Rectal smooth muscle tissue (tissue), 1 donor: ENCODE results near the gene RTBDN.

ENCODE experiments used
- H3K27ac ChIP-seq: one replicate; pipeline ENCODE4 v1.7.0; 2013; ENCODE audit warnings: low read depth, low read length, inconsistent platforms
- H3K27me3 ChIP-seq: one replicate; pipeline ENCODE4 v1.7.0; 2013; ENCODE audit warnings: low read length; ENCODE audit not compliant: control insufficient read depth, insufficient read depth
- H3K36me3 ChIP-seq: one replicate; pipeline ENCODE4 v1.7.0; 2013; ENCODE audit warnings: low read length; ENCODE audit not compliant: control insufficient read depth, insufficient read depth
- H3K4me1 ChIP-seq: one replicate; pipeline ENCODE4 v1.7.0; 2013; ENCODE audit warnings: low read length; ENCODE audit not compliant: control insufficient read depth, insufficient read depth
- H3K4me3 ChIP-seq: one replicate; pipeline ENCODE4 v1.7.0; 2013; ENCODE audit warnings: low read length
- H3K9ac ChIP-seq: one replicate; pipeline ENCODE4 v1.7.0; 2013; ENCODE audit warnings: low read length

RTBDN gene

DNA sequence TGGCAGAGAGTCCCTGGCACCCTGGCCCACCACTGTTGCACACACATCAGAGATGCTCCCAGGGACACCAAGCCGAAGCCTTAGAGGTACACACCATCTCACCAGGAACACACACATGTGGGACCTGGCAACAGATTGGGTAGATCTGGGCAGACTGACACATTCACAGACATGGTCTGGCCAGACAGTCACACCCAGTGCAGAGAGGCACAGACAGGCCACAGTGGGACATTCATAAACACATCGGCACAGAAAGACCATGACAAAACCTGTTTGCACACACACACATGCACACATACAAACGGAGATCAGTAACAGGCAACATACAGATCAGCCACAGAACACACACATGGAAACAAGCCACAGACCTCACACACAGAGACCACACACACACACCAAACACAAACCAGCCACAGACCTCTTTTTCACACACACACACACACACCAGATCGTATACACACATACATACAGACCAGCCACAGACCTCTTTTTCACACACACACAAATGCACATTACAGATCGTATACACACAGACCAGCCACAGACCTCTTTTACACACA lies 49.4 kb downstream of the RTBDN start:
- peaks cover 25% of the 10 kb centered on the region for H3K4me1 ChIP-seq
- H3K27me3 ChIP-seq, result no peaks in the 10 kb centered on the region
- no peak overlapping the region for H3K4me3 ChIP-seq
- H3K36me3 ChIP-seq, result no peaks in the 10 kb centered on the region
- H3K9ac ChIP-seq, result no peak overlapping the region
- peak overlapping the region; percentile 41 for H3K27ac ChIP-seq

DNA sequence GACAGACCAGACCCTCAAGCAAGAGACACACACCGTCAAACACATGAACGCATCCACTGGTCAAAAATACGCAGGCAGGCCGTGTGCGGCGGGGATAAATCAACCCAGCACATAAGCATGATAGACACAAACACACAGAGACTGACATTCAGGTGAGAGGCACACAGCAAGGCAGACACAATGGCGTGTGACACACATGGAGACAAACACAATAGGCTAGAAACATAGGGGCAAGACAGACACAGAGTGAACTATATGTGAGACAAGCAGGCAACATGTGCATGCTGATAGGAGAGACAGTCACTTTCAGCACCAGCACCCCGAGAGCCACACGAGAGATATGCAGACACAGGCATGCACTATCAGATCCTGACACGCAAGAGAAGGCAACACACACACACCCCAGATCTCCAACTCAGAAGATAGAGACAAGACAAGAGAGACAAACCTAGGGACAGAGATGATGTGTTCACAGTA lies 49.9 kb downstream of the RTBDN start:
- Histone ChIP-seq H3K9ac (peak overlapping the region; percentile 0), H3K27ac (peak overlapping the region; percentile 99), H3K27me3 (no peaks in the 10 kb centered on the region), H3K4me3 (no peak overlapping the region), H3K36me3 (no peaks in the 10 kb centered on the region), H3K4me1 (peaks cover 25% of the 10 kb centered on the region)

DNA sequence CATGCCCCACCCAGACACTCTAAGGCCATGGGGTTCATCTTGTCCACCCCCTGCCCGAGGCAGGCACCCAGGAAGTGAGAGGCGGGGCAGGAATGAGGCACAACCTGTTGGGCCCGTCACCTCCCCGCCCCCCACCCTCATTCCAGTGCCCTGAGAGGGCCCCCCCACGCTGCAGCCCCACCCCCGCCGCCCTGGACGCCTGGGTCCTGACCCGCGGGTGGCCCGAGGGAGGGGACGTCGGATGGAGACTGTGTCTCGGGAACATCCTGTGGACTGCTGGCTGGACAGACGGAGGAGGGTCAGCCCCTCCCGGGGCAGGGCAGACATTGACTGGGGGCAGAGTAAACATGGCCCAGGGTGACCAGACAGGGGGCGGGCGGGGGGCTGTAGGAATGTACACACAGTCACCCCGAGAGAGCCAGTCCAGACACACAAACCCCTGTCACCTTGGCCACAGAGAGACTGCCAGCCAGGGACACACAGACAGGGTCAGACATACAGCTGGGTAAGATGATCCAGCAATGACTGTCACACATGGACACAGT lies 50.5 kb downstream of the RTBDN start:
- no peaks in the 10 kb centered on the region for H3K27me3 ChIP-seq
- H3K4me3 ChIP-seq, result peak overlapping the region; percentile 43
- H3K4me1 ChIP-seq, result peaks cover 25% of the 10 kb centered on the region
- no peaks in the 10 kb centered on the region for H3K36me3 ChIP-seq
- H3K27ac ChIP-seq, result peak overlapping the region; percentile 99
- H3K9ac ChIP-seq, result peak overlapping the region; percentile 0

DNA sequence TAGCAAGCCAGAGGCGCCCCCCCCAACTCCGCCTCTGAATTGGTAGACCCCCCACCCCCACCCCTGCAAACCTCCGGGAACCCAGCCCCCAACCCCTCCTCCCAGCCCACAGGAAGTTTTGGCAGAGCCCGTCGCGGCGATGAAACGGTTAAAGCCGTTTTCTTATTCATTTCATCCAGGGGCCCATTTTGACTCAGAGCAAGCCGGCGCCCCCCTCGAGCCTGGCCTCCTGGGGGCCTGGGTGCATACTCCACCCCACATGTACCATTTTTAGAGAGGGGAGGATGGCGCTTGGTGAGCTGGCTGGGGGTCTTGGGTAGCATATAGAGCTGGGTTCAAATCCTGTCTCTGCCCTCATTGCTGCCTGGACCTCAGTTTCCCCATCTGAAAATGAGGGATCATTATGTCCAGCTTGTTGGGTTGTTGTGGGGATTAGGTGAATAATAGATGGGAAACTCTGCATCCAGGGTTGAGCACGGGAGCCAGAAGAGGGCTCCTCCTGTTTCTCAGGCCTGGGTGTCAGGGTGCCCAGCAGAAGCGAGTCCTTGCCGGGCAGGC lies 51.0 kb downstream of the RTBDN start:
- Histone ChIP-seq H3K27ac (peak overlapping the region; percentile 99), H3K9ac (no peak overlapping the region), H3K27me3 (no peaks in the 10 kb centered on the region), H3K4me3 (peak overlapping the region; percentile 43), H3K4me1 (peaks cover 25% of the 10 kb centered on the region), H3K36me3 (no peaks in the 10 kb centered on the region)

DNA sequence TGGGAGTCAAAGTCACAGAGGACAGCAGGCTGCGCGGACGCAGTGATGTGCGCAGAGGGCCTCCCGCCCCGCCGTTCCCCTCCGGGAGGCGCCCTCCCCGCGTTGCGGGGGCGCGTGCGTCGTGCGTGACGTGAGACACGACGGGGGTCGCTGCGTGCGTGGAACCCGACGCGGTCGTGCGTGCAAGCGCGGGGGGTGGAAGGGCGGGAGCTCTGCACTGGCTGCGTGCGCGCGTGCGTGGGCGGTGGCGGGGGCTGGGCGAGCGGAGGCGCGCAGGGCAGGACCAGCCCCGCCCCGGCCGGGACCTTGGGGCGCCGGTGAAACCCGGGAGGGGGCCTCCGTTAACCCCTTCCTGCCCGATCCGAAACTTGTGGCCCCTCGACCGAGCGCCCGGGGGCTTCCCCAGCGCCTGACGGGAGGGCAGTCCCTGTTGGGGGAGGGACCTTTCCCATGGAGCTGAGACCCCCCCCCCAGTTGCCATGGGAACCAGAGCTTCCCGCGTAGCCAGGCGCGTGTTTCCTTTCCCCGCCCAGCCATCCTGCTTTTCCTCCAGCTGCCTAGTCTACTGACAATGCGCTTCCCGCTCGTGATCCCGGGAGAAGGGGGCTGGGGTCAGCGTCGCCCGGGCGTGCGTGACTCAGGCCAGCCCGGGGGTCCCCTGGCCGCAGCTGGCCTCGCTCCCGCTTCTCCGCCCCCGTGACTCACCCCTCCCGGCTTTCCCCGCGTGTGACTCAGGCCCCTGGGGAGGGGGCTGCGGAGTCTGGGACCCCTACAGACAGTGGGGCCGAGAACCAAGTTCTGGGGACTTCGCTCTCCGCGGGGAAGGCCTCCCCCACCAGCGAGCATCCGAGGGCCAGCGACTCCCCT lies 51.7 kb downstream of the RTBDN start:
- Histone ChIP-seq H3K27ac (peak overlapping the region; percentile 99), H3K36me3 (no peaks in the 10 kb centered on the region), H3K4me3 (peak overlapping the region; percentile 78), H3K27me3 (no peaks in the 10 kb centered on the region), H3K4me1 (peaks cover 20% of the 10 kb centered on the region), H3K9ac (peak overlapping the region; percentile 93)

DNA sequence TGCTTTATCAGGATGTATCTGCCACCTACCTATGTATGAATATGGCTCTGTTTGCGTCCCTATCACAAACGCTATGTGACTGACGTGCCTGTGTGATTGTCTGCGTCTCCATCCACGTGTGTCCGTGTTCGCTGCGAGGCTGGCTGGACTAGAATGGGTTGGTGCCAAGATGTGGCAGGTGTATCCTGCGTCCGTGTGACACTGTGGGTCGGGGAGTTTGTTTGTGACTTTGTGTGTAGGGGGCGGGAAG lies 52.3 kb downstream of the RTBDN start:
- Histone ChIP-seq H3K4me1 (peaks cover 20% of the 10 kb centered on the region), H3K36me3 (no peaks in the 10 kb centered on the region)

DNA sequence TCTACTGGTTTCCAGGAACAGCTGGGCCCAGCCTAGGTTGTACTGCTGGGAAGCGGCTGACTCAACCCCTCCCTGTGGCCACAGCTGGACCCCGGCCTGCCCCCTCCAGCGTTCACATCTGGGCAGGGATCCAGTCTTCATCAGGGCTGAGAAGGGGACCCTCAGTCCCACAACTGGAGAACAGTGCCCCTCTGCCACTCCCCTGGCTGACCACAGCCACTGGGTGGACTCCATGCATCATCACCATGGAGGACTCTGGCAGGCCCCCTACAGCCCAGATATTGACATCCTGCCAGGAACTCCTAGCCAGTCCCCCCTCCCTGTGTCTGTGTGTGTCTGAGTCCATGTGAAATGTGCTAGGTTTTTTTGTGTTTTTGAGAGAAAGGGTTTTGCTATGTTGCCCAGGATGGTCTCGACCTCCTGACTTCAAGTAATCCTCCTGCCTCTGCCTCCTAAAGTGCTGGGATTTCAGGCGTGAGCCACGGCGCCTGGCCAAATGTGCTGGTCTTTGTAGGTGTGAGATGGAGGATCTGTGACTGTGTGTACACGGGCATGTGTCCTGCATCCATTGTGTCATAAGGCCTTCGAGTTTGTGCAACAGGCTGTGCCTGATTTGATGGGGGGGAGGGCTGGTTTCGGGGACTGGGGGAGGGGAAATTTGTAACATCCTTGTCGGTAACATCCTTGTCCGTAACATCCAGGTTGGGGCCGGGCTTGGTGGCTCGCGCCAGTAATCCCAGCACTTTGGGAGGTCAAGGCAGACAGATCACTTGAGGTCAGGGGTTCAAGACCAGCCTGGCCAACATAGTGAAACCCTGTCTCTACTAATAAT lies 55.0 kb downstream of the RTBDN start:
- no peaks in the 10 kb centered on the region for H3K36me3 ChIP-seq
- H3K27me3 ChIP-seq, result no peaks in the 10 kb centered on the region
- no peak overlapping the region for H3K9ac ChIP-seq
- peak overlapping the region; percentile 97 for H3K27ac ChIP-seq
- H3K4me1 ChIP-seq, result peaks cover 25% of the 10 kb centered on the region
- H3K4me3 ChIP-seq, result peak overlapping the region; percentile 76

More for the DNA sequence above, 52.3 kb downstream of the RTBDN start:
- H3K27me3 ChIP-seq, result no peaks in the 10 kb centered on the region
- peak overlapping the region; percentile 78 for H3K4me3 ChIP-seq
- H3K9ac ChIP-seq, result peak overlapping the region; percentile 93
- peak overlapping the region; percentile 99 for H3K27ac ChIP-seq

DNA sequence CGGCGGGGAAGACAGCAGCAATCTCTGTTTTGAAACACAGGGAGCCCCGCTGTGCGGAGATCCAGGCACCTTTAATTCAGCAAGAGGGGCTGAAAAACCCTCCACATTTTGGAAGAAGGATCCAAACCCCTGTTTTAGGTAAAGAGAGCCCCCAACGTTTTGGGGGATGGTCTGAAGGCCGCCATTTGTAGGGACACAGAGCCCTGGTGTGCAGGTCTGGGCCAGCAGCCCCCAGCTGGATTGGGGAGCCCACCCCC lies 55.5 kb downstream of the RTBDN start:
- Histone ChIP-seq H3K9ac (no peak overlapping the region), H3K4me3 (peak overlapping the region; percentile 76), H3K27ac (peak overlapping the region; percentile 97), H3K4me1 (peaks cover 25% of the 10 kb centered on the region), H3K36me3 (no peaks in the 10 kb centered on the region), H3K27me3 (no peaks in the 10 kb centered on the region)

DNA sequence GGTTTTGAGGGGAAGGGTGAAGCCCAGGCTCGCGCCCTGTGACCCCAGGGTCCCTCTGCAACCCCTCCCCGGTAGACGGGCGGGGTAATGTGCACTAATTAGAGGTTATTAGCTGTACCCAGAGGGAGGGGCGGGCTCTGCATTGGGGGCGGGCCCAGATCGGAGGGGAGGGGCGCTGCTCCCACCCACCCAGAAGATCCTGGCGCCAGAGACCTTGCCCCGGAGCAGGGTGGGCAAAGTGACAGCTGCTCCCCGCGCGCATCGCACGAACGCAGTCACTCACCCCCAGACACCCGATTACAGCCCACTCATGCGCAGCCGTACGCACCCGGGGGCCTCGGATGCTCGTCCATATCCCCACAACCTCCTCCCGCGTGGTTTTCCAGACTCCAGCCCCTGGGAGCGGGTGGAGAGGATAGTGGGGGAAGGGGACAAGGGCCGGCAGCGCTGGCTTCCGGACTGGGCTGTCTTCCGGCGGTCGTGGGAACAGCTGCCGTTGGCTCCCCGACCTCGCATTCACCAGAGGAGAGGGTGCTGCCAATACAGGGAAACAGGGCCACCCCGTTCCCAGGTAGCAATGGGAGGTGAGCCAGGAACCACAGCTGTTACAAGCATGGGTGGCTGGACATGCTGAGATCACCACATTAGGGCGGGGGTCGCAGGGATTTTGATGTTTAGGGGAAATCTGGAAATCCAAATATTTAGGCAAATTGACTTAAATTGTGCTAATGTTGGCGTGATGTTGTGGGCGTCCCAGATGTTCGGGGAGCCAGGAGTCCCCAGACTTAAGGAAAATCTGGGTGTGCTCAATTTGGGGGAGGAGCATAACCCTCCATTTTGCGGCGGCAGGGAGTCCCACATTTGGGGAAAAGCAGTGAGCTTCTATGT lies 56.1 kb downstream of the RTBDN start:
- peak overlapping the region; percentile 57 for H3K9ac ChIP-seq
- H3K27ac ChIP-seq, result peak overlapping the region; percentile 97
- peaks cover 20% of the 10 kb centered on the region for H3K4me1 ChIP-seq
- H3K27me3 ChIP-seq, result no peaks in the 10 kb centered on the region
- peak overlapping the region; percentile 76 for H3K4me3 ChIP-seq
- H3K36me3 ChIP-seq, result no peaks in the 10 kb centered on the region

DNA sequence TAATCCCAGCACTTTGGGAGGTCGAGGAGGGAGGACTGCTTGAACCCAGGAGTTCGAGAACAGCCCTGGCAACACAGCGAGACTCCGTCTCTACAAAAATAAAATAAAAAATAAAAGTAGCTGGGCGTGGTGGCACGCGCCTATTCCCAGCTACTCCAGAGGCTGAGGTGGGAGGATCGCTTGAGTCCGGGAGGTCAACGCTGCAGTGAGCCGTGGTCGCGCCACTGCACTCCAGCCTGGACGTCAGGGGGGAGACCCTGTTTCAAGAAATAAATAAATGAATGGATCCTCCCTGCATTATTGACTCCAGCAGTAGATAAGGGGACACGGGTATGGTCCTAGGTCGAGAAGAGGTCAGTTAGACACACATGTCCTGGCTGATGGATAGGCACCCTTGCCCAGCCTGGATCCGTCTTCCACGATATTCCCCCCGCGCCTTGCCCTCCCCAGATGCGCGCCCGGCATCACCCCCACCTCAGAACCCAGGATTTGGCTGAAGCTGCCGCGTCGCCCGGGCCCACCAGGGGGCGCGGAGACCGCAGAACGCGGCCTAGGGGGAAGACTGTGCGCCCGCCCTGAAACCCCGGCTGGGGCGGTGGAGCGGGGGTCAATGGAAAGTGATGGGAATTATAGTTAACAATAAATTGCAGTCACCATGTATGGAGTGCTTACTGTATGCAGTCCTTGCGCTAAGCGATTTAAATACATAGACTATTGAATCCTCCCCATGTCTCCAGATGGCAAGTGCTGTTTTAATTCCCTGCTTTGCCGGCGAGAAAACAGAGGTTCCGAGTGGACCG lies 57.0 kb downstream of the RTBDN start:
- peaks cover 18% of the 10 kb centered on the region for H3K4me1 ChIP-seq
- peak overlapping the region; percentile 57 for H3K9ac ChIP-seq
- peak overlapping the region; percentile 97 for H3K27ac ChIP-seq
- peak overlapping the region; percentile 76 for H3K4me3 ChIP-seq
- H3K27me3 ChIP-seq, result no peaks in the 10 kb centered on the region
- H3K36me3 ChIP-seq, result no peaks in the 10 kb centered on the region
